ENCODE measurements around the gene UBASH3B.
A peak's percentile ranks its signal among the peaks of the same experiment; 100 is the strongest.

The UBASH3B gene

GRCh38 chr11:122732342-122733315 lies 77.1 kb downstream of the UBASH3B start:
- DNase-seq (ENCODE audit: low read depth, low spot score), result no peak

GRCh38 chr11:122733318-122733717 lies 77.8 kb downstream of the UBASH3B start:
- DNase-seq (ENCODE audit: low read depth, low spot score), result no peak

- DNase-seq (ENCODE audit: low read depth, low spot score), result no peak
Observed at GRCh38 chr11:122734848-122735496, 79.5 kb downstream of the UBASH3B start.

GRCh38 chr11:122737951-122738693 lies 82.6 kb downstream of the UBASH3B start:
- no peak for DNase-seq (ENCODE audit: low read depth, low spot score)

- DNase-seq (ENCODE audit: low read depth, low spot score), result no peak
Observed at GRCh38 chr11:122741613-122742300, 86.2 kb downstream of the UBASH3B start.

GRCh38 chr11:122742301-122743018 lies 86.9 kb downstream of the UBASH3B start:
- no peak for DNase-seq (ENCODE audit: low read depth, low spot score)

- no peak for DNase-seq (ENCODE audit: low read depth, low spot score)
Observed at GRCh38 chr11:122743097-122743741, 87.7 kb downstream of the UBASH3B start.

GRCh38 chr11:122743949-122744348 lies 88.4 kb downstream of the UBASH3B start:
- peak; percentile 75 for DNase-seq (ENCODE audit: low read depth, low spot score)

GRCh38 chr11:122744357-122744756 lies 88.8 kb downstream of the UBASH3B start:
- no peak for DNase-seq (ENCODE audit: low read depth, low spot score)

GRCh38 chr11:122745111-122745510 lies 89.6 kb downstream of the UBASH3B start:
- DNase-seq (ENCODE audit: low read depth, low spot score), result no peak

- DNase-seq (ENCODE audit: low read depth, low spot score), result peak; percentile 46
Observed at GRCh38 chr11:122746050-122746478, 90.5 kb downstream of the UBASH3B start.

- DNase-seq (ENCODE audit: low read depth, low spot score), result no peak
Observed at GRCh38 chr11:122746611-122747244, 91.2 kb downstream of the UBASH3B start.

GRCh38 chr11:122747351-122747781 lies 91.8 kb downstream of the UBASH3B start:
- no peak for DNase-seq (ENCODE audit: low read depth, low spot score)

- peak; percentile 21 for DNase-seq (ENCODE audit: low read depth, low spot score)
Observed at GRCh38 chr11:122749005-122749687, 93.6 kb downstream of the UBASH3B start.

- DNase-seq (ENCODE audit: low read depth, low spot score), result no peak
Observed at GRCh38 chr11:122750049-122750448, 94.5 kb downstream of the UBASH3B start.

GRCh38 chr11:122751292-122752070 lies 96.0 kb downstream of the UBASH3B start:
- no peak for DNase-seq (ENCODE audit: low read depth, low spot score)

GRCh38 chr11:122754028-122754427 lies 98.5 kb downstream of the UBASH3B start:
- no peak for DNase-seq (ENCODE audit: low read depth, low spot score)

Data from activated naive CD8-positive, alpha-beta T cell treated with anti-CD3 and anti-CD28 coated beads, Interleukin-2, amount 50 U/mL, for 16 hours (primary cell).